WTC11 (cell line): Measurements from ENCODE around the gene GSC2.

Experiments used
- IRF2 ChIP-seq: sonication (generic); formaldehyde crosslinking; IDR thresholded peaks from 2 replicates; pipeline ENCODE4 v1.8.0; 2022; ENCODE audit warnings: low read depth, missing genetic modification reagents, borderline replicate concordance
- MXD4 ChIP-seq: fragments of 250-450 bp; sonication (Bioruptor Pico); IDR thresholded peaks from 2 replicates; pipeline ENCODE4 v1.8.0; 2021; ENCODE audit warnings: mild to moderate bottlenecking, moderate library complexity, borderline replicate concordance
- NFYB ChIP-seq: sonication (generic); formaldehyde crosslinking; conservative IDR thresholded peaks from 2 replicates; pipeline ENCODE4 v1.8.0; 2022; ENCODE audit warnings: low read depth, missing genetic modification reagents
- ZNF219 ChIP-seq: sonication (generic); formaldehyde crosslinking; IDR thresholded peaks from 2 replicates; pipeline ENCODE4 v1.8.0; 2023; ENCODE audit warnings: missing genetic modification reagents, mild to moderate bottlenecking, borderline replicate concordance
- TF ChIP-seq, protein P1 (sequence below): sonication (generic); formaldehyde crosslinking; IDR thresholded peaks from 2 replicates; pipeline ENCODE4 v1.8.0; 2023; ENCODE audit warnings: missing genetic modification reagents
- TF ChIP-seq, protein P2 (sequence below): sonication (generic); formaldehyde crosslinking; IDR thresholded peaks from 2 replicates; pipeline ENCODE4 v1.8.0; 2022; ENCODE audit warnings: mild to moderate bottlenecking, missing genetic modification reagents
- TF ChIP-seq, protein P3 (sequence below): fragments of 200-600 bp; IDR thresholded peaks from 2 replicates; pipeline ENCODE4 v1.8.0; 2022; ENCODE audit warnings: antibody characterized with exemption
- TF ChIP-seq, protein P4 (sequence below): sonication (generic); formaldehyde crosslinking; IDR thresholded peaks from 2 replicates; pipeline ENCODE4 v1.8.0; 2022; ENCODE audit warnings: mild to moderate bottlenecking, missing genetic modification reagents

DNA sequence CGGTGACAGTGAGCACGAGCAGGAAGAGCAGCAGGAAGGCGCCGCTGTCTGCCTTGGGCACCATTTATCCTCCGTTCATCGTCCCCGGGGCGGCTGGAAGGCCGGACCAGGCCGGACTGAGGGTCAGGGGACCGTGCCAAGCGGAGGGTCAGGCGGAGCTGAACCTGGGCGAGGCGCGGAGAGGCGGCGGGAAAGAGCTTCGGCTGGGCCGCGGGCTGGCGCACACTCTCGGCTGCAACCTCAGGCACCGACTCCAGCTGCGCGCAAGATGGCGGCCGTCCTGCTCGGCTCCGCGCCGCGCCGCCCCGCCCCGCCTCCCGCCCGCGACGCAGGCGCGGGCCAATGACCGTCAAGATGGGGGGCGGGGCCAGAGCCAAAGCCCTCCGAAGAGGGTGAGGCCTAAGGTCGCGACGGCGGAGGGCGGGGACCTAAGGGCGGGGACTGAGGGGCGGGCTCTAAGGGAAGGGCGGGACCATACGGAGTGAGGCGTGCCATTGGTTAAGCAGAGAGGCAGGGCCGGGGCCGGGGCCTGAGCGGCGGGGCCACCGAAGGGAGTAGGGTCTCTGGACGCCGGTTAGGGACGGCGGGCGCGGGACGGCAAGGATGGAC lies 27.8 kb downstream of the GSC2 start, which contains the start of gene DGCR2:
- TF ChIP-seq NFYB (CRISPR knock-in tag), result peak; percentile 45
- TF ChIP-seq IRF2 (CRISPR knock-in tag), result no peak
- TF ChIP-seq, protein P1, sequence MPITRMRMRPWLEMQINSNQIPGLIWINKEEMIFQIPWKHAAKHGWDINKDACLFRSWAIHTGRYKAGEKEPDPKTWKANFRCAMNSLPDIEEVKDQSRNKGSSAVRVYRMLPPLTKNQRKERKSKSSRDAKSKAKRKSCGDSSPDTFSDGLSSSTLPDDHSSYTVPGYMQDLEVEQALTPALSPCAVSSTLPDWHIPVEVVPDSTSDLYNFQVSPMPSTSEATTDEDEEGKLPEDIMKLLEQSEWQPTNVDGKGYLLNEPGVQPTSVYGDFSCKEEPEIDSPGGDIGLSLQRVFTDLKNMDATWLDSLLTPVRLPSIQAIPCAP (CRISPR knock-in tag), result no peak
- TF ChIP-seq, protein P2, sequence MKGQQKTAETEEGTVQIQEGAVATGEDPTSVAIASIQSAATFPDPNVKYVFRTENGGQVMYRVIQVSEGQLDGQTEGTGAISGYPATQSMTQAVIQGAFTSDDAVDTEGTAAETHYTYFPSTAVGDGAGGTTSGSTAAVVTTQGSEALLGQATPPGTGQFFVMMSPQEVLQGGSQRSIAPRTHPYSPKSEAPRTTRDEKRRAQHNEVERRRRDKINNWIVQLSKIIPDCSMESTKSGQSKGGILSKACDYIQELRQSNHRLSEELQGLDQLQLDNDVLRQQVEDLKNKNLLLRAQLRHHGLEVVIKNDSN, result no peak
- no peak for TF ChIP-seq ZNF219 (CRISPR knock-in tag)
- TF ChIP-seq, protein P3, sequence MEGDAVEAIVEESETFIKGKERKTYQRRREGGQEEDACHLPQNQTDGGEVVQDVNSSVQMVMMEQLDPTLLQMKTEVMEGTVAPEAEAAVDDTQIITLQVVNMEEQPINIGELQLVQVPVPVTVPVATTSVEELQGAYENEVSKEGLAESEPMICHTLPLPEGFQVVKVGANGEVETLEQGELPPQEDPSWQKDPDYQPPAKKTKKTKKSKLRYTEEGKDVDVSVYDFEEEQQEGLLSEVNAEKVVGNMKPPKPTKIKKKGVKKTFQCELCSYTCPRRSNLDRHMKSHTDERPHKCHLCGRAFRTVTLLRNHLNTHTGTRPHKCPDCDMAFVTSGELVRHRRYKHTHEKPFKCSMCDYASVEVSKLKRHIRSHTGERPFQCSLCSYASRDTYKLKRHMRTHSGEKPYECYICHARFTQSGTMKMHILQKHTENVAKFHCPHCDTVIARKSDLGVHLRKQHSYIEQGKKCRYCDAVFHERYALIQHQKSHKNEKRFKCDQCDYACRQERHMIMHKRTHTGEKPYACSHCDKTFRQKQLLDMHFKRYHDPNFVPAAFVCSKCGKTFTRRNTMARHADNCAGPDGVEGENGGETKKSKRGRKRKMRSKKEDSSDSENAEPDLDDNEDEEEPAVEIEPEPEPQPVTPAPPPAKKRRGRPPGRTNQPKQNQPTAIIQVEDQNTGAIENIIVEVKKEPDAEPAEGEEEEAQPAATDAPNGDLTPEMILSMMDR, result no peak
- TF ChIP-seq, protein P4, sequence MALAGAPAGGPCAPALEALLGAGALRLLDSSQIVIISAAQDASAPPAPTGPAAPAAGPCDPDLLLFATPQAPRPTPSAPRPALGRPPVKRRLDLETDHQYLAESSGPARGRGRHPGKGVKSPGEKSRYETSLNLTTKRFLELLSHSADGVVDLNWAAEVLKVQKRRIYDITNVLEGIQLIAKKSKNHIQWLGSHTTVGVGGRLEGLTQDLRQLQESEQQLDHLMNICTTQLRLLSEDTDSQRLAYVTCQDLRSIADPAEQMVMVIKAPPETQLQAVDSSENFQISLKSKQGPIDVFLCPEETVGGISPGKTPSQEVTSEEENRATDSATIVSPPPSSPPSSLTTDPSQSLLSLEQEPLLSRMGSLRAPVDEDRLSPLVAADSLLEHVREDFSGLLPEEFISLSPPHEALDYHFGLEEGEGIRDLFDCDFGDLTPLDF, result no peak
- TF ChIP-seq MXD4 (CRISPR knock-in tag), result no peak
